GM12892 (cell line): ENCODE results near the gene SFT2D3.

Experiments used
- DNase-seq: peaks from one replicate; pipeline ENCODE4 v3.0.0; 2011; ENCODE audit not compliant: insufficient read length
- FAIRE-seq: peaks from 2 replicates; lab custom pipeline; 2011; peaks lifted over from hg19 to GRCh38; lab: Jason Lieb, UNC
- POLR2A ChIP-seq: IDR thresholded peaks from 2 replicates; pipeline ENCODE4 v1.6.1; 2011; ENCODE audit warnings: low read depth, low read length, control low read depth
- POLR2AphosphoS5 ChIP-seq: IDR thresholded peaks from 2 replicates; pipeline ENCODE4 v1.6.1; 2011; ENCODE audit warnings: low read depth, low read length, control low read depth
- TAF1 ChIP-seq: IDR thresholded peaks from 2 replicates; pipeline ENCODE4 v1.6.1; 2011; ENCODE audit warnings: low read depth, mild to moderate bottlenecking, control low read depth, low read length, borderline replicate concordance

SFT2D3 gene

GRCh38 chr2:127678991-127679390 is 22.3 kb upstream of the SFT2D3 start:
- FAIRE-seq (no peak), DNase-seq (no peak)
- TF ChIP-seq TAF1 (no peak), POLR2A (no peak), POLR2AphosphoS5 (no peak)

- no peak for FAIRE-seq
- DNase-seq, result no peak
- TF ChIP-seq POLR2AphosphoS5 (no peak), POLR2A (no peak), TAF1 (no peak)
Measured at GRCh38 chr2:127679680-127680361, 21.5 kb upstream of the SFT2D3 start.

- FAIRE-seq (no peak), DNase-seq (no peak)
- no peak for TF ChIP-seq TAF1
- no peak for TF ChIP-seq POLR2A
- TF ChIP-seq POLR2AphosphoS5, result no peak
Measured at GRCh38 chr2:127680706-127681287, 20.5 kb upstream of the SFT2D3 start.

- DNase-seq (no peak), FAIRE-seq (no peak)
- TF ChIP-seq TAF1 (no peak), POLR2AphosphoS5 (no peak), POLR2A (no peak)
Measured at GRCh38 chr2:127681288-127681804, 20.0 kb upstream of the SFT2D3 start.

- TF ChIP-seq POLR2AphosphoS5 (no peak), TAF1 (no peak), POLR2A (no peak)
- FAIRE-seq, result no peak
- DNase-seq, result no peak
Measured at GRCh38 chr2:127681976-127682857, 19.1 kb upstream of the SFT2D3 start.

GRCh38 chr2:127683056-127683455 is 18.2 kb upstream of the SFT2D3 start:
- no peak for TF ChIP-seq TAF1
- no peak for TF ChIP-seq POLR2A
- no peak for TF ChIP-seq POLR2AphosphoS5
- FAIRE-seq, result no peak

GRCh38 chr2:127683757-127684156 is 17.5 kb upstream of the SFT2D3 start:
- TF ChIP-seq POLR2A (no peak), POLR2AphosphoS5 (no peak), TAF1 (no peak)
- DNase-seq, result no peak
- no peak for FAIRE-seq

More at GRCh38 chr2:127683056-127683455, 18.2 kb upstream of the SFT2D3 start:
- DNase-seq, result no peak

GRCh38 chr2:127685410-127686080 is 15.8 kb upstream of the SFT2D3 start:
- no peak for TF ChIP-seq TAF1
- no peak for TF ChIP-seq POLR2A
- TF ChIP-seq POLR2AphosphoS5, result no peak
- FAIRE-seq (no peak), DNase-seq (no peak)

- DNase-seq, result no peak
- FAIRE-seq, result no peak
- TF ChIP-seq TAF1 (no peak), POLR2A (no peak), POLR2AphosphoS5 (no peak)
Measured at GRCh38 chr2:127688405-127688804, 12.9 kb upstream of the SFT2D3 start.

GRCh38 chr2:127690696-127691095 is 10.6 kb upstream of the SFT2D3 start:
- FAIRE-seq, result no peak
- no peak for DNase-seq
- TF ChIP-seq POLR2AphosphoS5, result no peak
- TF ChIP-seq POLR2A, result no peak

- DNase-seq (no peak), FAIRE-seq (no peak)
Measured at GRCh38 chr2:127694986-127695385, 6.3 kb upstream of the SFT2D3 start.

More at GRCh38 chr2:127694986-127695385, 6.3 kb upstream of the SFT2D3 start:
- TF ChIP-seq POLR2A, result no peak
